Liver (tissue), 9 donors: Measurements from ENCODE around the gene CPNE4. TPM values are rescaled to one million over a fixed set of nuclear protein-coding genes. Genes with fewer than 3 reads are reported as not detected.

Source experiments
- DNase-seq: peaks from one replicate; pipeline ENCODE4 v3.0.0-alpha.2; 2017; ENCODE audit warnings: low spot score
- H3K27ac ChIP-seq, 2 donors: one replicate each; pipeline ENCODE4 v1.7.0; 2013; ENCODE audit warnings: inconsistent platforms in 2 of 2, low read length in 2 of 2, control low read depth in 1 of 2, low read depth in 1 of 2, mild to moderate bottlenecking in 1 of 2
- H3K27me3 ChIP-seq, 4 donors: one replicate each; pipeline versions ENCODE4 v1.6.1 to v1.7.0; 2013; ENCODE audit warnings: low read length in 3 of 4, inconsistent platforms in 1 of 4, mild to moderate bottlenecking in 1 of 4, moderate library complexity in 1 of 4; ENCODE audit not compliant: control insufficient read depth in 4 of 4, insufficient read depth in 4 of 4
- H3K36me3 ChIP-seq, 4 donors: one replicate each; pipeline versions ENCODE4 v1.6.1 to v1.7.0; 2013; ENCODE audit warnings: low read length in 3 of 4, mild to moderate bottlenecking in 3 of 4, low read depth in 1 of 4, moderate library complexity in 1 of 4; ENCODE audit not compliant: control insufficient read depth in 4 of 4, insufficient read depth in 3 of 4
- H3K4me1 ChIP-seq, 4 donors: one replicate each; pipeline versions ENCODE4 v1.6.1 to v1.7.0; 2013; ENCODE audit warnings: low read length in 3 of 4, mild to moderate bottlenecking in 3 of 4, moderate library complexity in 1 of 4; ENCODE audit not compliant: control insufficient read depth in 4 of 4, insufficient read depth in 4 of 4
- H3K4me3 ChIP-seq, 3 donors: one replicate each; pipeline versions ENCODE4 v1.6.1 to v1.7.0; 2013; ENCODE audit warnings: low read length in 3 of 3, control low read depth in 1 of 3, low read depth in 1 of 3, mild to moderate bottlenecking in 1 of 3
- H3K9ac ChIP-seq, 2 donors: one replicate each; pipeline ENCODE4 v1.7.0; 2013; ENCODE audit warnings: low read length in 2 of 2, mild to moderate bottlenecking in 2 of 2, moderate library complexity in 2 of 2, control low read depth in 1 of 2, low read depth in 1 of 2
- H3K9me3 ChIP-seq, 4 donors: one replicate each; pipeline versions ENCODE4 v1.6.1 to v1.7.0; 2013; ENCODE audit warnings: low read length in 3 of 4; ENCODE audit not compliant: control insufficient read depth in 4 of 4
- ATF3 ChIP-seq: IDR thresholded peaks from 2 replicates; pipeline ENCODE4 v1.6.1; 2016; ENCODE audit warnings: antibody characterized with exemption
- CTCF ChIP-seq: fragments of 150-350 bp; IDR thresholded peaks from 2 replicates; pipeline ENCODE4 v1.5.1; 2017; ENCODE audit warnings: improper control_type of control experiment, low read depth, low read length; ENCODE audit not compliant: missing input control
- EGR1 ChIP-seq, 2 donors: IDR thresholded peaks; 2 replicates each; pipeline ENCODE4 v1.6.1; 2016 to 2018; ENCODE audit warnings: antibody characterized with exemption in 2 of 2, low read depth in 2 of 2
- FOXA1 ChIP-seq: IDR thresholded peaks from 2 replicates; pipeline ENCODE4 v1.6.1; 2016; ENCODE audit warnings: antibody characterized with exemption
- FOXA2 ChIP-seq: IDR thresholded peaks from 2 replicates; pipeline ENCODE4 v1.6.1; 2016; ENCODE audit warnings: antibody characterized with exemption
- GABPA ChIP-seq, 2 donors: IDR thresholded peaks in 1 of 2; conservative IDR thresholded peaks in 1 of 2; 2 replicates each; pipeline ENCODE4 v1.6.1; 2016; ENCODE audit warnings: antibody characterized with exemption in 2 of 2, mild to moderate bottlenecking in 1 of 2, moderate library complexity in 1 of 2
- HNF4A ChIP-seq, 2 donors: conservative IDR thresholded peaks; 2 replicates each; pipeline ENCODE4 v1.6.1; 2016; ENCODE audit warnings: antibody characterized with exemption in 2 of 2, mild to moderate bottlenecking in 2 of 2
- HNF4G ChIP-seq: IDR thresholded peaks from 2 replicates; pipeline ENCODE4 v1.6.1; 2016; ENCODE audit warnings: antibody characterized with exemption
- JUND ChIP-seq, 2 donors: IDR thresholded peaks; 2 replicates each; pipeline ENCODE4 v1.6.1; 2016; ENCODE audit warnings: antibody characterized with exemption in 2 of 2
- MAX ChIP-seq: IDR thresholded peaks from 2 replicates; pipeline ENCODE4 v1.6.1; 2016; ENCODE audit warnings: antibody characterized with exemption
- NR2F2 ChIP-seq: IDR thresholded peaks from 2 replicates; pipeline ENCODE4 v1.6.1; 2016; ENCODE audit warnings: antibody characterized with exemption
- RAD21 ChIP-seq, 2 donors: IDR thresholded peaks; 2 replicates each; pipeline ENCODE4 v1.6.1; 2016; ENCODE audit warnings: antibody characterized with exemption in 2 of 2, mild to moderate bottlenecking in 2 of 2
- REST ChIP-seq: IDR thresholded peaks from 2 replicates; pipeline ENCODE4 v1.6.1; 2016; ENCODE audit warnings: antibody characterized with exemption, mild to moderate bottlenecking
- RXRA ChIP-seq, 2 donors: IDR thresholded peaks; 2 replicates each; pipeline ENCODE4 v1.6.1; 2017 to 2018; ENCODE audit warnings: antibody characterized with exemption in 2 of 2, mild to moderate bottlenecking in 1 of 2
- SP1 ChIP-seq: IDR thresholded peaks from 2 replicates; pipeline ENCODE4 v1.6.1; 2018; ENCODE audit warnings: antibody characterized with exemption, mild to moderate bottlenecking
- TAF1 ChIP-seq: conservative IDR thresholded peaks from 2 replicates; pipeline ENCODE4 v1.6.1; 2016; ENCODE audit warnings: antibody characterized with exemption, mild to moderate bottlenecking
- YY1 ChIP-seq: IDR thresholded peaks from 2 replicates; pipeline ENCODE4 v1.6.1; 2016; ENCODE audit warnings: antibody characterized with exemption, mild to moderate bottlenecking
- ZBTB33 ChIP-seq: IDR thresholded peaks from 2 replicates; pipeline ENCODE4 v1.6.1; 2016; ENCODE audit warnings: antibody characterized with exemption
- WGBS: extraction: QIAGEN DNeasy Blood & Tissue Kit; methylation state at CpG from one replicate; pipeline ENCODE4 v1.1.7; 2013; 5-methylcytosine and 5-hydroxymethylcytosine counted together
- polyA plus RNA-seq, 2 donors: library from polyadenylated mRNA; stranded (reverse) in 1 of 2; unstranded in 1 of 2; fragments of 200-250 nt in 1 of 2; fragments of >200 nt in 1 of 2; fragmentation: Nextera tagmentation in 1 of 2; extraction: Ambion mirVana in 1 of 2; gene quantifications; one replicate each; pipeline versions ENCODE4 v1.2.1 to v1.2.3, GENCODE V29; 2013 to 2015
- total RNA-seq, 2 donors: library from RNA; depleted of rRNA; stranded (reverse); fragments of >200 nt; gene quantifications; one replicate each; pipeline ENCODE4 v1.2.3, GENCODE V29; 2014
- donor health status: healthy.
- donor health status: healthy.
- donor health status: healthy.
- donor health status: healthy.
- donor health status: healthy.

The CPNE4 gene
- total and polyA plus RNA-seq, 4 donors = under 0.01 to 0.03 TPM; not detected in 2

GRCh38 chr3:131730581-131730980 is 304.2 kb downstream of the CPNE4 start (continued):
- TF ChIP-seq REST = no peak
- no peak for TF ChIP-seq NR2F2
- no peak for TF ChIP-seq TAF1
- TF ChIP-seq FOXA2 = no peak

- Histone ChIP-seq H3K27ac (no peak overlapping the region), H3K9ac (no peak overlapping the region), H3K4me3 (no peak overlapping the region), H3K9me3 (no peaks in the 10 kb centered on the region), H3K36me3 (no peaks in the 10 kb centered on the region), H3K27me3 (no peaks in the 10 kb centered on the region), H3K4me1 (no peaks in the 10 kb centered on the region)
- 86% methylated on average over 1 of the region's 1 CpG for WGBS
- DNase-seq = no peak
- TF ChIP-seq ATF3 = no peak
- TF ChIP-seq ZBTB33 = no peak
- no peak for TF ChIP-seq SP1
- TF ChIP-seq JUND (IDR thresholded peaks at IDR 0.05) = no peak
- TF ChIP-seq HNF4A (conservative IDR thresholded peaks at IDR 0.05) = no peak
- no peak for TF ChIP-seq RXRA (IDR thresholded peaks at IDR 0.05)
- no peak for TF ChIP-seq FOXA1
- TF ChIP-seq REST = no peak
- TF ChIP-seq GABPA (IDR thresholded peaks at IDR 0.05 in 1 of 2, conservative IDR thresholded peaks at IDR 0.05 in 1 of 2) = no peak
- TF ChIP-seq YY1 = no peak
- TF ChIP-seq CTCF = no peak
- TF ChIP-seq MAX = no peak
- TF ChIP-seq HNF4G = no peak
- no peak for TF ChIP-seq EGR1 (IDR thresholded peaks at IDR 0.05; ENCODE audit: low read depth in 2 of 2)
- TF ChIP-seq RAD21 (IDR thresholded peaks at IDR 0.05) = no peak
- no peak for TF ChIP-seq TAF1
- no peak for TF ChIP-seq FOXA2
- TF ChIP-seq NR2F2 = no peak
Observed at GRCh38 chr3:131729643-131730017, 305.2 kb downstream of the CPNE4 start.
